SK-N-SH treated with all-trans-retinoic acid at 6 μM for 48 hours (cell line): ENCODE measurements around the gene SLC12A5.

Source experiments
- ATAC-seq: fragments of 200-7000 bp; cut with Tn5 transposase; 3 replicates; pipeline ENCODE4 v1.9.1; 2020; ENCODE audit warnings: mild to moderate bottlenecking, moderate library complexity
- ARNTL ChIP-seq: fragments of 450-650 bp; formaldehyde crosslinking; IDR thresholded peaks from 2 replicates; pipeline ENCODE4 v1.5.0; 2020; ENCODE audit warnings: low read depth, mild to moderate bottlenecking, moderate library complexity, borderline replicate concordance
- BACH2 ChIP-seq: fragments of 250-450 bp; sonication (Bioruptor Pico); IDR thresholded peaks from 2 replicates; pipeline ENCODE4 v1.9.0; 2021; ENCODE audit warnings: mild to moderate bottlenecking, borderline replicate concordance
- CREB5 ChIP-seq: fragments of 250-450 bp; sonication (Bioruptor Pico); IDR thresholded peaks from 2 replicates; pipeline ENCODE4 v1.5.1; 2020; ENCODE audit warnings: low read depth, mild to moderate bottlenecking, moderate library complexity
- CSDC2 ChIP-seq: fragments of 250-450 bp; sonication (Bioruptor Pico); IDR thresholded peaks from 2 replicates; pipeline ENCODE4 v1.5.0; 2020; ENCODE audit warnings: mild to moderate bottlenecking, moderate library complexity
- CSRNP3 ChIP-seq: fragments of 250-450 bp; sonication (Bioruptor Pico); IDR thresholded peaks from 2 replicates; pipeline ENCODE4 v1.5.1; 2021; ENCODE audit warnings: mild to moderate bottlenecking, moderate library complexity
- ESRRG ChIP-seq: fragments of 250-450 bp; sonication (Bioruptor Pico); IDR thresholded peaks from 2 replicates; pipeline ENCODE4 v1.6.1; 2021; ENCODE audit warnings: mild to moderate bottlenecking
- GLIS3 ChIP-seq: fragments of 250-450 bp; sonication (Bioruptor Pico); IDR thresholded peaks from 2 replicates; pipeline ENCODE4 v1.5.0; 2020; ENCODE audit warnings: mild to moderate bottlenecking, moderate library complexity
- ISL1 ChIP-seq: fragments of 250-450 bp; sonication (Bioruptor Pico); IDR thresholded peaks from 2 replicates; pipeline ENCODE4 v2.1.2; 2022; ENCODE audit warnings: mild to moderate bottlenecking, moderate library complexity
- OSR1 ChIP-seq: fragments of 250-450 bp; sonication (Bioruptor Pico); IDR thresholded peaks from 2 replicates; pipeline ENCODE4 v1.8.0; 2022; ENCODE audit warnings: moderate library complexity, mild to moderate bottlenecking, inconsistent platforms
- POU6F1 ChIP-seq: fragments of 250-450 bp; sonication (Bioruptor Pico); IDR thresholded peaks from 2 replicates; pipeline ENCODE4 v1.8.0; 2021; ENCODE audit warnings: low read depth, mild to moderate bottlenecking, moderate library complexity, borderline replicate concordance
- PPARA ChIP-seq: fragments of 250-450 bp; sonication (Bioruptor Pico); IDR thresholded peaks from 2 replicates; pipeline ENCODE4 v1.5.0; 2020; ENCODE audit warnings: mild to moderate bottlenecking, borderline replicate concordance
- RARB ChIP-seq: fragments of 250-450 bp; sonication (Bioruptor Pico); IDR thresholded peaks from 2 replicates; pipeline ENCODE4 v1.8.0; 2021; ENCODE audit warnings: mild to moderate bottlenecking, moderate library complexity
- SNAI2 ChIP-seq: fragments of 250-450 bp; sonication (Bioruptor Pico); IDR thresholded peaks from 2 replicates; pipeline ENCODE4 v1.5.0; 2020; ENCODE audit warnings: mild to moderate bottlenecking, moderate library complexity
- TCF4 ChIP-seq: fragments of 250-450 bp; sonication (Bioruptor Pico); IDR thresholded peaks from 2 replicates; pipeline ENCODE4 v1.8.0; 2021; ENCODE audit warnings: mild to moderate bottlenecking, moderate library complexity, borderline replicate concordance
- TOX ChIP-seq: fragments of 250-450 bp; sonication (Bioruptor Pico); IDR thresholded peaks from 2 replicates; pipeline ENCODE4 v1.8.0; 2021; ENCODE audit warnings: mild to moderate bottlenecking, moderate library complexity, borderline replicate concordance
- TSHZ2 ChIP-seq: fragments of 250-450 bp; sonication (Bioruptor Pico); IDR thresholded peaks from 2 replicates; pipeline ENCODE4 v1.5.0; 2020; ENCODE audit warnings: mild to moderate bottlenecking, moderate library complexity
- ZC3H10 ChIP-seq: fragments of 250-450 bp; sonication (Bioruptor Pico); IDR thresholded peaks from 2 replicates; pipeline ENCODE4 v1.5.1; 2021; ENCODE audit warnings: mild to moderate bottlenecking, moderate library complexity
- ZNF565 ChIP-seq: fragments of 450-650 bp; formaldehyde crosslinking; conservative IDR thresholded peaks from 2 replicates; pipeline ENCODE4 v1.5.0; 2020; ENCODE audit warnings: low read depth, mild to moderate bottlenecking, moderate library complexity
- ZNF70 ChIP-seq: fragments of 450-650 bp; formaldehyde crosslinking; IDR thresholded peaks from 2 replicates; pipeline ENCODE4 v1.5.0; 2020; ENCODE audit warnings: mild to moderate bottlenecking, moderate library complexity
- ZNF8 ChIP-seq: fragments of 450-650 bp; formaldehyde crosslinking; IDR thresholded peaks from 2 replicates; pipeline ENCODE4 v1.5.0; 2020; ENCODE audit warnings: mild to moderate bottlenecking, moderate library complexity

SLC12A5 gene

GRCh38 chr20:45998337-45998736 is 30.7 kb upstream of the SLC12A5 start:
- no peak for ATAC-seq
- TF ChIP-seq TOX (CRISPR knock-in tag), result no peak
- TF ChIP-seq CSRNP3 (CRISPR knock-in tag), result no peak
- TF ChIP-seq ARNTL (CRISPR knock-in tag), result no peak
- TF ChIP-seq ZNF70, result no peak
- no peak for TF ChIP-seq CREB5
- TF ChIP-seq POU6F1 (CRISPR knock-in tag), result no peak
- TF ChIP-seq BACH2 (CRISPR knock-in tag), result no peak
- no peak for TF ChIP-seq ISL1 (CRISPR knock-in tag)
- TF ChIP-seq OSR1 (CRISPR knock-in tag), result no peak
- no peak for TF ChIP-seq CSDC2 (CRISPR knock-in tag)
- TF ChIP-seq TSHZ2 (CRISPR knock-in tag), result no peak
- TF ChIP-seq SNAI2 (CRISPR knock-in tag), result no peak
- TF ChIP-seq PPARA, result no peak
- no peak for TF ChIP-seq ZNF8
- no peak for TF ChIP-seq GLIS3 (CRISPR knock-in tag)

- no peak for ATAC-seq
- TF ChIP-seq ZC3H10 (CRISPR knock-in tag), result no peak
Measured at GRCh38 chr20:45998761-45999160, 30.3 kb upstream of the SLC12A5 start.

- no peak for ATAC-seq
- TF ChIP-seq POU6F1 (CRISPR knock-in tag), result no peak
- TF ChIP-seq GLIS3 (CRISPR knock-in tag), result no peak
- TF ChIP-seq ZNF70, result no peak
- TF ChIP-seq ESRRG, result no peak
- no peak for TF ChIP-seq ISL1 (CRISPR knock-in tag)
- no peak for TF ChIP-seq ZNF8
- TF ChIP-seq TCF4 (CRISPR knock-in tag), result no peak
- TF ChIP-seq ARNTL (CRISPR knock-in tag), result no peak
- TF ChIP-seq ZNF565 (CRISPR knock-in tag), result no peak
- no peak for TF ChIP-seq CSRNP3 (CRISPR knock-in tag)
- TF ChIP-seq SNAI2 (CRISPR knock-in tag), result no peak
- TF ChIP-seq BACH2 (CRISPR knock-in tag), result no peak
- TF ChIP-seq OSR1 (CRISPR knock-in tag), result no peak
- TF ChIP-seq RARB (CRISPR knock-in tag), result no peak
- no peak for TF ChIP-seq TSHZ2 (CRISPR knock-in tag)
Measured at GRCh38 chr20:45999557-46000261, 29.3 kb upstream of the SLC12A5 start.
